GM18519 (cell line): ENCODE results near the gene ALLC.

Experiments used
- ATAC-seq: cut with Tn5 transposase; IDR thresholded peaks from one replicate; pipeline ENCODE4 v1.9.1; 2021; ENCODE audit warnings: mild to moderate bottlenecking, moderate library complexity; ENCODE audit not compliant: unreplicated experiment, low FRiP score

The ALLC gene

GRCh38 chr2:3742743-3743508, 84.9 kb downstream of the ALLC start:
- ATAC-seq: no peak

- no peak for ATAC-seq
Observed at GRCh38 chr2:3743951-3744555, 86.1 kb downstream of the ALLC start.

GRCh38 chr2:3745920-3746319, 87.9 kb downstream of the ALLC start:
- ATAC-seq: no peak

GRCh38 chr2:3747032-3747654, 89.1 kb downstream of the ALLC start:
- no peak for ATAC-seq

GRCh38 chr2:3747826-3748225, 89.8 kb downstream of the ALLC start:
- ATAC-seq: no peak

- ATAC-seq: no peak
Observed at GRCh38 chr2:3749201-3749600, 91.2 kb downstream of the ALLC start.

GRCh38 chr2:3751251-3751650, 93.3 kb downstream of the ALLC start:
- ATAC-seq: no peak

GRCh38 chr2:3751806-3752205, 93.8 kb downstream of the ALLC start:
- ATAC-seq: no peak
